Endodermal cell (in vitro differentiated cells): ENCODE results near the gene LRCH2. TPM values are rescaled to one million over a fixed set of nuclear protein-coding genes. Genes with fewer than 3 reads are reported as not detected.
A peak's percentile ranks its signal among the peaks of the same experiment; 100 is the strongest.

Experiments
- DNase-seq: peaks from one replicate; pipeline ENCODE4 v3.0.0-alpha.2; 2017
- H3K27ac ChIP-seq: 2 replicates; pipeline ENCODE4 v1.5.1; 2013; ENCODE audit warnings: mild to moderate bottlenecking, low read depth, low read length, moderate library complexity
- H3K27me3 ChIP-seq: 2 replicates; pipeline ENCODE4 v1.6.1; 2013; ENCODE audit warnings: mild to moderate bottlenecking, low read length, moderate library complexity; ENCODE audit not compliant: insufficient read depth, control insufficient read depth, poor library complexity, severe bottlenecking
- H3K36me3 ChIP-seq: 2 replicates; pipeline ENCODE4 v1.7.0; 2013; ENCODE audit warnings: mild to moderate bottlenecking, low read length, moderate library complexity; ENCODE audit not compliant: control insufficient read depth, insufficient read depth
- H3K4me1 ChIP-seq: one replicate; pipeline ENCODE4 v1.7.0; 2013; ENCODE audit warnings: low read length; ENCODE audit not compliant: control insufficient read depth, insufficient read depth
- H3K4me3 ChIP-seq: 2 replicates; pipeline ENCODE4 v1.5.1; 2013; ENCODE audit warnings: mild to moderate bottlenecking, low read length, moderate library complexity
- H3K9ac ChIP-seq: 2 replicates; pipeline ENCODE4 v1.6.1; 2013; ENCODE audit warnings: mild to moderate bottlenecking, low read length, moderate library complexity; ENCODE audit not compliant: poor library complexity, severe bottlenecking; ENCODE audit errors: extremely low read depth
- H3K9me3 ChIP-seq: 2 replicates; pipeline ENCODE4 v1.6.1; 2013; ENCODE audit warnings: mild to moderate bottlenecking, low read length, moderate library complexity; ENCODE audit not compliant: control insufficient read depth
- H3K27ac Mint-ChIP-seq: 2 replicates; pipeline ENCODE4 v1.8.0; 2020; ENCODE audit warnings: mixed read lengths
- H3K27me3 Mint-ChIP-seq: 2 replicates; pipeline ENCODE4 v1.8.0; 2021; ENCODE audit warnings: mild to moderate bottlenecking, mixed read lengths; ENCODE audit not compliant: insufficient read depth
- H3K36me3 Mint-ChIP-seq: 2 replicates; pipeline ENCODE4 v1.8.0; 2020; ENCODE audit warnings: low read depth, mixed read lengths
- H3K4me1 Mint-ChIP-seq: 2 replicates; pipeline ENCODE4 v1.8.0; 2020; ENCODE audit warnings: mixed read lengths
- H3K4me3 Mint-ChIP-seq: 2 replicates; pipeline ENCODE4 v1.8.0; 2020; ENCODE audit warnings: mild to moderate bottlenecking, moderate library complexity, mixed read lengths
- H3K9me3 Mint-ChIP-seq: 2 replicates; pipeline ENCODE4 v1.8.0; 2020; ENCODE audit warnings: mild to moderate bottlenecking, mixed read lengths
- CTCF ChIP-seq: fragments of 200-600 bp; sonication (generic); conservative IDR thresholded peaks from 2 replicates; pipeline ENCODE4 v1.5.0; 2021; ENCODE audit warnings: antibody characterized with exemption, mild to moderate bottlenecking
- WGBS, 2 experiments: methylation state at CpG; one replicate each; pipeline versions ENCODE4 v1.1.5 to v1.1.7; 2013; ENCODE audit warnings: missing lambda C conversion rate in 2 of 2, mixed read lengths in 1 of 2; ENCODE audit not compliant: insufficient coverage in 1 of 2, insufficient read length in 1 of 2; 5-methylcytosine and 5-hydroxymethylcytosine counted together
- long read RNA-seq, 4 experiments: library from polyadenylated mRNA in 2 of 4; library from RNA in 1 of 4; library from capped mRNA in 1 of 4; stranded (forward) in 3 of 4; unstranded in 1 of 4; transcript quantifications; one replicate each; pipeline ENCODE4 v2.0.0, GENCODE V29; 2020 to 2021; ENCODE audit warnings: inconsistent platforms in 1 of 4
- polyA plus RNA-seq, 2 experiments: library from polyadenylated mRNA; stranded (reverse); fragments of 50-300 nt; gene quantifications; one replicate each; pipeline ENCODE4 v1.2.3, GENCODE V29; 2013
- total RNA-seq, 2 donors: library from RNA; stranded (reverse); fragmentation: NEBNext Ultra II Directional in 1 of 2; extraction: Animal tissue kit (Norgen Biotek cat#: 25700) in 1 of 2; gene quantifications; 2 replicates in 1 of 2; 3 replicates in 1 of 2; pipeline ENCODE4 v1.2.1, GENCODE V29; 2021

Gene LRCH2
- 1 to 10 TPM; 1.0 to 2.8 TPM for total RNA-seq
- polyA plus RNA-seq (2013, experiment 1 of 2) = 11.9 TPM
- 12.8 TPM for polyA plus RNA-seq (2013, experiment 2 of 2)
- long read RNA-seq, experiment 1 = 0 reads
- long read RNA-seq, experiment 2, full-length matches to known transcripts = 1 of 1 reads
- long read RNA-seq, experiment 2, partial matches to known transcripts = 0 of 1 reads
- long read RNA-seq, experiment 2, other reads (novel, unspliced or antisense) = 0 of 1 reads
- long read RNA-seq, experiment 3, partial matches to known transcripts = 1 of 1 reads
- long read RNA-seq, experiment 3, other reads (novel, unspliced or antisense) = 0 of 1 reads
- long read RNA-seq, experiment 4 = 0 reads

GRCh38 chrX:115233497-115234455, at the start of gene LRCH2:
Gene LRCH2, minus strand, starts transcription at chrX:115234096. Its CDS starts 55 bp downstream, at chrX:115234041.
- H3K4me1 Mint-ChIP-seq = no peaks in the 10 kb centered on the region
- H3K36me3 ChIP-seq = no peaks in the 10 kb centered on the region

GRCh38 chrX:115269051-115269683, 35.3 kb upstream of the LRCH2 start:
- no peaks in the 10 kb centered on the region for H3K36me3 Mint-ChIP-seq
- no peaks in the 10 kb centered on the region for H3K4me1 Mint-ChIP-seq
- H3K27ac Mint-ChIP-seq = no peak overlapping the region
- Histone ChIP-seq H3K4me1 (no peaks in the 10 kb centered on the region), H3K9me3 (no peaks in the 10 kb centered on the region), H3K4me3 (no peak overlapping the region), H3K9ac (no peak overlapping the region), H3K27me3 (no peaks in the 10 kb centered on the region), H3K36me3 (no peaks in the 10 kb centered on the region), H3K27ac (no peak overlapping the region)
- no peak for DNase-seq
- no peak overlapping the region for H3K4me3 Mint-ChIP-seq
- no CpG with 5 or more reads among the region's 1 CpG for WGBS, 2 experiments
- peaks cover under 1% of the 10 kb centered on the region for H3K27me3 Mint-ChIP-seq
- no peak for TF ChIP-seq CTCF
- H3K9me3 Mint-ChIP-seq = no peaks in the 10 kb centered on the region

More at GRCh38 chrX:115233497-115234455, at the start of gene LRCH2:
- Histone ChIP-seq H3K27me3 (peaks cover 11% of the 10 kb centered on the region), H3K4me3 (peak within 1 kb of the TSS; percentile 76), H3K4me1 (no peaks in the 10 kb centered on the region), H3K9me3 (no peaks in the 10 kb centered on the region), H3K27ac (no peak within 1 kb of the TSS), H3K9ac (no peak within 1 kb of the TSS)
- H3K4me3 Mint-ChIP-seq = peak within 1 kb of the TSS; percentile 76
- no peak within 1 kb of the TSS for H3K27ac Mint-ChIP-seq
- DNase-seq = peak; percentile 82
- H3K36me3 Mint-ChIP-seq = no peaks in the 10 kb centered on the region
- 2% methylated on average over 46 of the region's 59 CpGs; no CpG with 5 or more reads in 1 of the 2 experiments for WGBS, 2 experiments
- no peaks in the 10 kb centered on the region for H3K9me3 Mint-ChIP-seq
- no peak for TF ChIP-seq CTCF
- H3K27me3 Mint-ChIP-seq = peaks cover 51% of the 10 kb centered on the region

GRCh38 chrX:115268421-115268820, 34.5 kb upstream of the LRCH2 start:
- Mint-ChIP-seq H3K4me1 (no peaks in the 10 kb centered on the region), H3K27ac (no peak overlapping the region), H3K4me3 (no peak overlapping the region), H3K36me3 (no peaks in the 10 kb centered on the region), H3K27me3 (no peaks in the 10 kb centered on the region), H3K9me3 (no peaks in the 10 kb centered on the region)
- H3K4me1 ChIP-seq = no peaks in the 10 kb centered on the region
- H3K9ac ChIP-seq = no peak overlapping the region
- H3K27me3 ChIP-seq = no peaks in the 10 kb centered on the region
- H3K4me3 ChIP-seq = no peak overlapping the region
- WGBS, 2 experiments = 46 to 62% methylated on average over 2 to 3 of the region's 3 CpGs
- peak; percentile 58 for DNase-seq
- no peaks in the 10 kb centered on the region for H3K36me3 ChIP-seq
- TF ChIP-seq CTCF = peak; percentile 79
- H3K9me3 ChIP-seq = no peaks in the 10 kb centered on the region
- no peak overlapping the region for H3K27ac ChIP-seq
